GM23338 (cell line): Measurements from ENCODE around the gene TLR3. TPM values are rescaled to one million over a fixed set of nuclear protein-coding genes. Genes with fewer than 3 reads are reported as not detected.

Experiments
- ATAC-seq: fragments of 200-7000 bp; cut with Tn5 transposase; 3 replicates; pipeline ENCODE4 v1.9.1; 2020
- DNase-seq: peaks from one replicate; pipeline ENCODE4 v3.0.0-alpha.2; 2015; ENCODE audit warnings: low spot score
- H2AFZ ChIP-seq: fragments of 200-600 bp; sonication (generic); 2 replicates; pipeline ENCODE4 v1.8.0; 2016; ENCODE audit warnings: antibody characterized with exemption, mild to moderate bottlenecking, moderate library complexity
- H3F3A ChIP-seq: fragments of 200-600 bp; sonication (generic); replicated peaks from 2 replicates; pipeline ENCODE4 v1.8.0; 2017; ENCODE audit warnings: antibody characterized with exemption, mixed run types, low read depth
- H3K27ac ChIP-seq: fragments of 200-600 bp; sonication (generic); 2 replicates; pipeline ENCODE4 v1.6.1; 2016; ENCODE audit warnings: low read depth
- H3K27me3 ChIP-seq: fragments of 200-600 bp; sonication (generic); 2 replicates; pipeline ENCODE4 v1.8.0; 2016; ENCODE audit warnings: mild to moderate bottlenecking, mixed run types, moderate library complexity; ENCODE audit not compliant: insufficient read depth
- H3K36me3 ChIP-seq: fragments of 200-600 bp; sonication (generic); 2 replicates; pipeline ENCODE4 v1.8.0; 2016; ENCODE audit warnings: mild to moderate bottlenecking; ENCODE audit not compliant: insufficient read depth
- H3K4me1 ChIP-seq: fragments of 200-600 bp; sonication (generic); 2 replicates; pipeline ENCODE4 v1.8.0; 2016; ENCODE audit warnings: mild to moderate bottlenecking, moderate library complexity; ENCODE audit not compliant: insufficient read depth
- H3K4me2 ChIP-seq: fragments of 200-600 bp; sonication (generic); 2 replicates; pipeline ENCODE4 v1.7.1; 2017; ENCODE audit warnings: mixed run types
- H3K4me3 ChIP-seq: fragments of 200-600 bp; sonication (generic); 2 replicates; pipeline ENCODE4 v1.6.1; 2016; ENCODE audit warnings: mixed run types
- H3K79me2 ChIP-seq: fragments of 200-600 bp; sonication (generic); replicated peaks from 2 replicates; pipeline ENCODE4 v1.8.0; 2017; ENCODE audit warnings: mild to moderate bottlenecking; ENCODE audit not compliant: insufficient read depth
- H3K9me2 ChIP-seq: fragments of 200-600 bp; sonication (generic); 2 replicates; pipeline ENCODE4 v1.8.0; 2017; ENCODE audit not compliant: insufficient read depth
- H4K20me1 ChIP-seq: fragments of 200-600 bp; sonication (generic); replicated peaks from 2 replicates; pipeline ENCODE4 v1.8.0; 2017; ENCODE audit warnings: mild to moderate bottlenecking; ENCODE audit not compliant: insufficient read depth
- H3K27ac Mint-ChIP-seq: 2 replicates; pipeline ENCODE4 v1.8.0; 2020; ENCODE audit warnings: inconsistent platforms, mild to moderate bottlenecking, moderate library complexity, mixed read lengths
- H3K27me3 Mint-ChIP-seq: 3 replicates; pipeline ENCODE4 v1.8.0; 2022; ENCODE audit warnings: low read depth, mild to moderate bottlenecking, moderate library complexity, mixed read lengths, inconsistent platforms; ENCODE audit not compliant: insufficient read depth, poor library complexity
- H3K36me3 Mint-ChIP-seq: 3 replicates; pipeline ENCODE4 v1.8.0; 2021; ENCODE audit warnings: low read depth, mild to moderate bottlenecking, inconsistent platforms, moderate library complexity, mixed read lengths
- H3K4me1 Mint-ChIP-seq: 3 replicates; pipeline ENCODE4 v1.8.0; 2020; ENCODE audit warnings: mild to moderate bottlenecking, inconsistent platforms, mixed read lengths
- H3K4me3 Mint-ChIP-seq: 3 replicates; pipeline ENCODE4 v1.8.0; 2021; ENCODE audit warnings: moderate library complexity, mild to moderate bottlenecking, inconsistent platforms, mixed read lengths
- H3K9me3 Mint-ChIP-seq: 3 replicates; pipeline ENCODE4 v1.8.0; 2020; ENCODE audit warnings: moderate library complexity, mild to moderate bottlenecking, inconsistent platforms, mixed read lengths
- CREB1 ChIP-seq: fragments of 250-450 bp; sonication (Bioruptor Pico); IDR thresholded peaks from 2 replicates; pipeline ENCODE4 v1.5.0; 2020; ENCODE audit warnings: low read depth, mild to moderate bottlenecking, moderate library complexity
- CTCF ChIP-seq, 2 experiments: fragments of 200-600 bp in 1 of 2; sonication (generic) in 1 of 2; conservative IDR thresholded peaks; 2 replicates each; pipeline versions ENCODE4 v1.5.1 to v1.6.1; 2016 to 2017; ENCODE audit warnings: antibody characterized with exemption in 2 of 2, low read depth in 2 of 2, mild to moderate bottlenecking in 2 of 2, moderate library complexity in 1 of 2
- ETS1 ChIP-seq: IDR thresholded peaks from 2 replicates; pipeline ENCODE4 v1.6.1; 2016; ENCODE audit warnings: antibody characterized with exemption
- EZH2 ChIP-seq: fragments of 200-600 bp; sonication (generic); IDR thresholded peaks from one replicate; pipeline ENCODE4 v1.8.0; 2017; ENCODE audit warnings: antibody characterized with exemption, mild to moderate bottlenecking, low read depth; ENCODE audit not compliant: unreplicated experiment
- EZH2phosphoT487 ChIP-seq: fragments of 200-600 bp; sonication (generic); IDR thresholded peaks from one replicate; pipeline ENCODE4 v1.8.1; 2018; ENCODE audit warnings: antibody characterized with exemption; ENCODE audit not compliant: unreplicated experiment
- JUNB ChIP-seq: IDR thresholded peaks from one replicate; pipeline ENCODE4 v1.6.1; 2016; ENCODE audit warnings: antibody characterized with exemption; ENCODE audit not compliant: unreplicated experiment
- NANOG ChIP-seq: IDR thresholded peaks from 2 replicates; pipeline ENCODE4 v1.6.1; 2016; ENCODE audit warnings: antibody characterized with exemption, borderline replicate concordance
- POLR2AphosphoS5 ChIP-seq: IDR thresholded peaks from 2 replicates; pipeline ENCODE4 v1.6.1; 2016; ENCODE audit warnings: antibody characterized with exemption, low read depth
- STAT1 ChIP-seq: IDR thresholded peaks from one replicate; pipeline ENCODE4 v1.6.1; 2016; ENCODE audit warnings: antibody characterized with exemption; ENCODE audit not compliant: unreplicated experiment
- ZNF114 ChIP-seq: fragments of 250-450 bp; sonication (Bioruptor Pico); IDR thresholded peaks from 2 replicates; pipeline ENCODE4 v1.5.0; 2020; ENCODE audit warnings: mild to moderate bottlenecking, moderate library complexity
- ZNF331 ChIP-seq: fragments of 250-450 bp; sonication (Bioruptor Pico); IDR thresholded peaks from 2 replicates; pipeline ENCODE4 v1.5.0; 2020; ENCODE audit warnings: low read depth, mild to moderate bottlenecking, moderate library complexity
- ZNF462 ChIP-seq: fragments of 250-450 bp; sonication (Bioruptor Pico); IDR thresholded peaks from 2 replicates; pipeline ENCODE4 v1.5.0; 2020; ENCODE audit warnings: mild to moderate bottlenecking, moderate library complexity
- polyA plus RNA-seq: library from polyadenylated mRNA; unstranded; fragments of >200 nt; fragmentation: Nextera tagmentation; extraction: Ambion mirVana; gene quantifications from 2 replicates; pipeline ENCODE4 v1.2.1, GENCODE V29; 2016
- total RNA-seq: library from RNA; depleted of rRNA; stranded (reverse); fragments of >200 nt; shearing (Covaris generic); gene quantifications from 2 replicates; pipeline ENCODE4 v1.2.3, GENCODE V29; 2014
- TF ChIP-seq, protein P1 (sequence below): IDR thresholded peaks from one replicate; pipeline ENCODE4 v1.6.1; 2018; ENCODE audit warnings: antibody characterized with exemption; ENCODE audit not compliant: unreplicated experiment

TLR3 gene
- total and polyA plus RNA-seq, 2 experiments from 2014 or later: 0.32 to 0.38 TPM

DNA sequence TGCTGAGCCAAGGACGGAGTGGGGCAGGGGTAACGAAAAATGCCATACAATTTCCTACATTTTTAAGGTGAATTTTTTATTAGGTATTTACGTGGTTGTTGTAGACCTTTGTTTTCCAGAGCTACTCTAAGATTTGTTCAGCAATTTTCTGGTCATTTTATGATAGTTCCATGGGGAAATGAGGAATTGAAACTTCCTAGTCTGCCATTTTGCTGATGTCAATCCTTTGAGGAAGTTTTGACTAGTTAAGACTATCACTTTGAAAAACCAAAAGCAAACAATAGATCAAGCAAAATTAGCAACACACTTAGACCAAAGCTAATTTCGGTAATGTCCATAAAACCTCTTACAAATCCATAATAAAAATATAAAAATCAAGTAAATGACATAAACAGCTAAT lies 7.0 kb upstream of the TLR3 start:
- Histone ChIP-seq H4K20me1 (no peaks in the 10 kb centered on the region), H3K79me2 (no peaks in the 10 kb centered on the region), H2AFZ (no peak overlapping the region), H3K27ac (no peak overlapping the region), H3K36me3 (no peaks in the 10 kb centered on the region), H3K4me1 (no peaks in the 10 kb centered on the region), H3F3A (no peaks in the 10 kb centered on the region), H3K9me2 (no peaks in the 10 kb centered on the region), H3K4me3 (no peak overlapping the region), H3K4me2 (no peak overlapping the region), H3K27me3 (no peaks in the 10 kb centered on the region)
- H3K27ac Mint-ChIP-seq: no peak overlapping the region
- DNase-seq (no peak), ATAC-seq (no peak)
- peaks cover 3% of the 10 kb centered on the region for H3K27me3 Mint-ChIP-seq
- peaks cover 14% of the 10 kb centered on the region for H3K36me3 Mint-ChIP-seq
- H3K4me1 Mint-ChIP-seq: no peaks in the 10 kb centered on the region; the same call in 2 of the 3 replicates
- no peak for TF ChIP-seq ZNF331 (CRISPR knock-in tag)
- no peak for TF ChIP-seq CTCF (conservative IDR thresholded peaks at IDR 0.05; ENCODE audit: low read depth in 2 of 2)
- no peak for TF ChIP-seq EZH2phosphoT487
- no peak for TF ChIP-seq NANOG
- no peak for TF ChIP-seq POLR2AphosphoS5
- no peak for TF ChIP-seq ZNF462 (CRISPR knock-in tag)
- TF ChIP-seq ZNF114 (CRISPR knock-in tag): no peak
- no peak for TF ChIP-seq CREB1 (CRISPR knock-in tag)
- no peak for TF ChIP-seq JUNB
- TF ChIP-seq EZH2: no peak
- no peak for TF ChIP-seq ETS1
- TF ChIP-seq, protein P1, sequence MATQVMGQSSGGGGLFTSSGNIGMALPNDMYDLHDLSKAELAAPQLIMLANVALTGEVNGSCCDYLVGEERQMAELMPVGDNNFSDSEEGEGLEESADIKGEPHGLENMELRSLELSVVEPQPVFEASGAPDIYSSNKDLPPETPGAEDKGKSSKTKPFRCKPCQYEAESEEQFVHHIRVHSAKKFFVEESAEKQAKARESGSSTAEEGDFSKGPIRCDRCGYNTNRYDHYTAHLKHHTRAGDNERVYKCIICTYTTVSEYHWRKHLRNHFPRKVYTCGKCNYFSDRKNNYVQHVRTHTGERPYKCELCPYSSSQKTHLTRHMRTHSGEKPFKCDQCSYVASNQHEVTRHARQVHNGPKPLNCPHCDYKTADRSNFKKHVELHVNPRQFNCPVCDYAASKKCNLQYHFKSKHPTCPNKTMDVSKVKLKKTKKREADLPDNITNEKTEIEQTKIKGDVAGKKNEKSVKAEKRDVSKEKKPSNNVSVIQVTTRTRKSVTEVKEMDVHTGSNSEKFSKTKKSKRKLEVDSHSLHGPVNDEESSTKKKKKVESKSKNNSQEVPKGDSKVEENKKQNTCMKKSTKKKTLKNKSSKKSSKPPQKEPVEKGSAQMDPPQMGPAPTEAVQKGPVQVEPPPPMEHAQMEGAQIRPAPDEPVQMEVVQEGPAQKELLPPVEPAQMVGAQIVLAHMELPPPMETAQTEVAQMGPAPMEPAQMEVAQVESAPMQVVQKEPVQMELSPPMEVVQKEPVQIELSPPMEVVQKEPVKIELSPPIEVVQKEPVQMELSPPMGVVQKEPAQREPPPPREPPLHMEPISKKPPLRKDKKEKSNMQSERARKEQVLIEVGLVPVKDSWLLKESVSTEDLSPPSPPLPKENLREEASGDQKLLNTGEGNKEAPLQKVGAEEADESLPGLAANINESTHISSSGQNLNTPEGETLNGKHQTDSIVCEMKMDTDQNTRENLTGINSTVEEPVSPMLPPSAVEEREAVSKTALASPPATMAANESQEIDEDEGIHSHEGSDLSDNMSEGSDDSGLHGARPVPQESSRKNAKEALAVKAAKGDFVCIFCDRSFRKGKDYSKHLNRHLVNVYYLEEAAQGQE: no peak
- no peak for TF ChIP-seq STAT1
- peaks cover 18% of the 10 kb centered on the region for H3K9me3 Mint-ChIP-seq
- H3K4me3 Mint-ChIP-seq: no peak overlapping the region
